Liver (tissue), 9 donors: ENCODE measurements around the gene ANKRD34B. TPM values are rescaled to one million over a fixed set of nuclear protein-coding genes. Genes with fewer than 3 reads are reported as not detected.
"Not testable (repeated sequence)": the region's sequence is repeated elsewhere in the genome, so short reads cannot be mapped to it uniquely, and the experiment has no call there.

Source experiments
- DNase-seq: peaks from one replicate; pipeline ENCODE4 v3.0.0-alpha.2; 2017; ENCODE audit warnings: low spot score
- H3K27ac ChIP-seq, 2 donors: one replicate each; pipeline ENCODE4 v1.7.0; 2013; ENCODE audit warnings: inconsistent platforms in 2 of 2, low read length in 2 of 2, control low read depth in 1 of 2, low read depth in 1 of 2, mild to moderate bottlenecking in 1 of 2
- H3K27me3 ChIP-seq, 4 donors: one replicate each; pipeline versions ENCODE4 v1.6.1 to v1.7.0; 2013; ENCODE audit warnings: low read length in 3 of 4, inconsistent platforms in 1 of 4, mild to moderate bottlenecking in 1 of 4, moderate library complexity in 1 of 4; ENCODE audit not compliant: control insufficient read depth in 4 of 4, insufficient read depth in 4 of 4
- H3K36me3 ChIP-seq, 4 donors: one replicate each; pipeline versions ENCODE4 v1.6.1 to v1.7.0; 2013; ENCODE audit warnings: low read length in 3 of 4, mild to moderate bottlenecking in 3 of 4, low read depth in 1 of 4, moderate library complexity in 1 of 4; ENCODE audit not compliant: control insufficient read depth in 4 of 4, insufficient read depth in 3 of 4
- H3K4me1 ChIP-seq, 4 donors: one replicate each; pipeline versions ENCODE4 v1.6.1 to v1.7.0; 2013; ENCODE audit warnings: low read length in 3 of 4, mild to moderate bottlenecking in 3 of 4, moderate library complexity in 1 of 4; ENCODE audit not compliant: control insufficient read depth in 4 of 4, insufficient read depth in 4 of 4
- H3K4me3 ChIP-seq, 3 donors: one replicate each; pipeline versions ENCODE4 v1.6.1 to v1.7.0; 2013; ENCODE audit warnings: low read length in 3 of 3, control low read depth in 1 of 3, low read depth in 1 of 3, mild to moderate bottlenecking in 1 of 3
- H3K9ac ChIP-seq, 2 donors: one replicate each; pipeline ENCODE4 v1.7.0; 2013; ENCODE audit warnings: low read length in 2 of 2, mild to moderate bottlenecking in 2 of 2, moderate library complexity in 2 of 2, control low read depth in 1 of 2, low read depth in 1 of 2
- H3K9me3 ChIP-seq, 4 donors: one replicate each; pipeline versions ENCODE4 v1.6.1 to v1.7.0; 2013; ENCODE audit warnings: low read length in 3 of 4; ENCODE audit not compliant: control insufficient read depth in 4 of 4
- ATF3 ChIP-seq: IDR thresholded peaks from 2 replicates; pipeline ENCODE4 v1.6.1; 2016; ENCODE audit warnings: antibody characterized with exemption
- EGR1 ChIP-seq, 2 donors: IDR thresholded peaks; 2 replicates each; pipeline ENCODE4 v1.6.1; 2016 to 2018; ENCODE audit warnings: antibody characterized with exemption in 2 of 2, low read depth in 2 of 2
- FOXA1 ChIP-seq: IDR thresholded peaks from 2 replicates; pipeline ENCODE4 v1.6.1; 2016; ENCODE audit warnings: antibody characterized with exemption
- FOXA2 ChIP-seq: IDR thresholded peaks from 2 replicates; pipeline ENCODE4 v1.6.1; 2016; ENCODE audit warnings: antibody characterized with exemption
- GABPA ChIP-seq, 2 donors: IDR thresholded peaks in 1 of 2; conservative IDR thresholded peaks in 1 of 2; 2 replicates each; pipeline ENCODE4 v1.6.1; 2016; ENCODE audit warnings: antibody characterized with exemption in 2 of 2, mild to moderate bottlenecking in 1 of 2, moderate library complexity in 1 of 2
- HNF4A ChIP-seq, 2 donors: conservative IDR thresholded peaks; 2 replicates each; pipeline ENCODE4 v1.6.1; 2016; ENCODE audit warnings: antibody characterized with exemption in 2 of 2, mild to moderate bottlenecking in 2 of 2
- JUND ChIP-seq, 2 donors: IDR thresholded peaks; 2 replicates each; pipeline ENCODE4 v1.6.1; 2016; ENCODE audit warnings: antibody characterized with exemption in 2 of 2
- RXRA ChIP-seq, 2 donors: IDR thresholded peaks; 2 replicates each; pipeline ENCODE4 v1.6.1; 2017 to 2018; ENCODE audit warnings: antibody characterized with exemption in 2 of 2, mild to moderate bottlenecking in 1 of 2
- SP1 ChIP-seq: IDR thresholded peaks from 2 replicates; pipeline ENCODE4 v1.6.1; 2018; ENCODE audit warnings: antibody characterized with exemption, mild to moderate bottlenecking
- TAF1 ChIP-seq: conservative IDR thresholded peaks from 2 replicates; pipeline ENCODE4 v1.6.1; 2016; ENCODE audit warnings: antibody characterized with exemption, mild to moderate bottlenecking
- YY1 ChIP-seq: IDR thresholded peaks from 2 replicates; pipeline ENCODE4 v1.6.1; 2016; ENCODE audit warnings: antibody characterized with exemption, mild to moderate bottlenecking
- WGBS: extraction: QIAGEN DNeasy Blood & Tissue Kit; methylation state at CpG from one replicate; pipeline ENCODE4 v1.1.7; 2013; 5-methylcytosine and 5-hydroxymethylcytosine counted together
- polyA plus RNA-seq, 2 donors: library from polyadenylated mRNA; stranded (reverse) in 1 of 2; unstranded in 1 of 2; fragments of 200-250 nt in 1 of 2; fragments of >200 nt in 1 of 2; fragmentation: Nextera tagmentation in 1 of 2; extraction: Ambion mirVana in 1 of 2; gene quantifications; one replicate each; pipeline versions ENCODE4 v1.2.1 to v1.2.3, GENCODE V29; 2013 to 2015
- total RNA-seq, 2 donors: library from RNA; depleted of rRNA; stranded (reverse); fragments of >200 nt; gene quantifications; one replicate each; pipeline ENCODE4 v1.2.3, GENCODE V29; 2014
- TF ChIP-seq, protein P1 (sequence below): fragments of 150-350 bp; IDR thresholded peaks from 2 replicates; pipeline ENCODE4 v1.5.1; 2017; ENCODE audit warnings: improper control_type of control experiment, low read depth, low read length; ENCODE audit not compliant: missing input control
- TF ChIP-seq, protein P2 (sequence below): IDR thresholded peaks from 2 replicates; pipeline ENCODE4 v1.6.1; 2016; ENCODE audit warnings: antibody characterized with exemption, mild to moderate bottlenecking
- donor health status: healthy.
- donor health status: healthy.
- donor health status: healthy.
- donor health status: healthy.
- donor health status: healthy.

The ANKRD34B gene
- total and polyA plus RNA-seq, 4 donors = 0.04 to 0.05 TPM; not detected in 2

DNA sequence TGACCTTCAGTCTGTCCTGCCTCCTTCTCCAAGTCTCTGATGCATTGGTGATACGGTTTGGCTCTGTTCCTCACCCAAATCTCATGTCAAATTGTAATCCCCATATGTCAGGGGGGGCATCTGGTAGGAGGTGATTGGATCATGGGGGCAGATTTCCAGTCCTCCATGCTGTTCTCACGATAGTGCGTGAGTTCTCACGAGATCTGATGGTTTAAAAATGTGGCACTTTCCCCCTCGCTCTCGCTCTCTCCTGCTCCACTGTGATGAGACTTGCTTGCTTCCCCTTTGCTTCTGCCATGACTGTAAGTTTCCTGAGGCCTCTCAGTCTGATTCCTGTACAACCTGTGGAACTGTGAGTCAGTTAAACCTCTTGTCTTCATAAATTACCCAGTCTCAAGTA, 14.7 kb upstream of the ANKRD34B start:
- no peaks in the 10 kb centered on the region for H3K9me3 ChIP-seq
- H3K9ac ChIP-seq = no peak overlapping the region
- no peak overlapping the region for H3K27ac ChIP-seq
- TF ChIP-seq FOXA1 (no peak), GABPA (IDR thresholded peaks at IDR 0.05 in 1 of 2, conservative IDR thresholded peaks at IDR 0.05 in 1 of 2) (no peak), FOXA2 (no peak), JUND (IDR thresholded peaks at IDR 0.05) (no peak), RXRA (IDR thresholded peaks at IDR 0.05) (no peak), SP1 (no peak), YY1 (no peak), TAF1 (no peak), HNF4A (conservative IDR thresholded peaks at IDR 0.05) (no peak), EGR1 (IDR thresholded peaks at IDR 0.05; ENCODE audit: low read depth in 2 of 2) (no peak)
- TF ChIP-seq, protein P1, sequence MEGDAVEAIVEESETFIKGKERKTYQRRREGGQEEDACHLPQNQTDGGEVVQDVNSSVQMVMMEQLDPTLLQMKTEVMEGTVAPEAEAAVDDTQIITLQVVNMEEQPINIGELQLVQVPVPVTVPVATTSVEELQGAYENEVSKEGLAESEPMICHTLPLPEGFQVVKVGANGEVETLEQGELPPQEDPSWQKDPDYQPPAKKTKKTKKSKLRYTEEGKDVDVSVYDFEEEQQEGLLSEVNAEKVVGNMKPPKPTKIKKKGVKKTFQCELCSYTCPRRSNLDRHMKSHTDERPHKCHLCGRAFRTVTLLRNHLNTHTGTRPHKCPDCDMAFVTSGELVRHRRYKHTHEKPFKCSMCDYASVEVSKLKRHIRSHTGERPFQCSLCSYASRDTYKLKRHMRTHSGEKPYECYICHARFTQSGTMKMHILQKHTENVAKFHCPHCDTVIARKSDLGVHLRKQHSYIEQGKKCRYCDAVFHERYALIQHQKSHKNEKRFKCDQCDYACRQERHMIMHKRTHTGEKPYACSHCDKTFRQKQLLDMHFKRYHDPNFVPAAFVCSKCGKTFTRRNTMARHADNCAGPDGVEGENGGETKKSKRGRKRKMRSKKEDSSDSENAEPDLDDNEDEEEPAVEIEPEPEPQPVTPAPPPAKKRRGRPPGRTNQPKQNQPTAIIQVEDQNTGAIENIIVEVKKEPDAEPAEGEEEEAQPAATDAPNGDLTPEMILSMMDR = no peak
- TF ChIP-seq, protein P2, sequence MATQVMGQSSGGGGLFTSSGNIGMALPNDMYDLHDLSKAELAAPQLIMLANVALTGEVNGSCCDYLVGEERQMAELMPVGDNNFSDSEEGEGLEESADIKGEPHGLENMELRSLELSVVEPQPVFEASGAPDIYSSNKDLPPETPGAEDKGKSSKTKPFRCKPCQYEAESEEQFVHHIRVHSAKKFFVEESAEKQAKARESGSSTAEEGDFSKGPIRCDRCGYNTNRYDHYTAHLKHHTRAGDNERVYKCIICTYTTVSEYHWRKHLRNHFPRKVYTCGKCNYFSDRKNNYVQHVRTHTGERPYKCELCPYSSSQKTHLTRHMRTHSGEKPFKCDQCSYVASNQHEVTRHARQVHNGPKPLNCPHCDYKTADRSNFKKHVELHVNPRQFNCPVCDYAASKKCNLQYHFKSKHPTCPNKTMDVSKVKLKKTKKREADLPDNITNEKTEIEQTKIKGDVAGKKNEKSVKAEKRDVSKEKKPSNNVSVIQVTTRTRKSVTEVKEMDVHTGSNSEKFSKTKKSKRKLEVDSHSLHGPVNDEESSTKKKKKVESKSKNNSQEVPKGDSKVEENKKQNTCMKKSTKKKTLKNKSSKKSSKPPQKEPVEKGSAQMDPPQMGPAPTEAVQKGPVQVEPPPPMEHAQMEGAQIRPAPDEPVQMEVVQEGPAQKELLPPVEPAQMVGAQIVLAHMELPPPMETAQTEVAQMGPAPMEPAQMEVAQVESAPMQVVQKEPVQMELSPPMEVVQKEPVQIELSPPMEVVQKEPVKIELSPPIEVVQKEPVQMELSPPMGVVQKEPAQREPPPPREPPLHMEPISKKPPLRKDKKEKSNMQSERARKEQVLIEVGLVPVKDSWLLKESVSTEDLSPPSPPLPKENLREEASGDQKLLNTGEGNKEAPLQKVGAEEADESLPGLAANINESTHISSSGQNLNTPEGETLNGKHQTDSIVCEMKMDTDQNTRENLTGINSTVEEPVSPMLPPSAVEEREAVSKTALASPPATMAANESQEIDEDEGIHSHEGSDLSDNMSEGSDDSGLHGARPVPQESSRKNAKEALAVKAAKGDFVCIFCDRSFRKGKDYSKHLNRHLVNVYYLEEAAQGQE = no peak
- no peaks in the 10 kb centered on the region for H3K4me1 ChIP-seq
- WGBS = 91% methylated on average over 6 of the region's 6 CpGs
- no peak overlapping the region for H3K4me3 ChIP-seq
- no peaks in the 10 kb centered on the region for H3K27me3 ChIP-seq
- no peak for DNase-seq
- H3K36me3 ChIP-seq = no peaks in the 10 kb centered on the region

- not testable (repeated sequence) for H3K27ac ChIP-seq, DNase-seq, H3K36me3 ChIP-seq, H3K4me1 ChIP-seq, H3K9ac ChIP-seq, H3K27me3 ChIP-seq, H3K9me3 ChIP-seq, H3K4me3 ChIP-seq
- WGBS = 97% methylated on average over 2 of the region's 3 CpGs
Observed at GRCh38 chr5:80580291-80580690, 10.2 kb upstream of the ANKRD34B start.

- 93% methylated on average over 2 of the region's 2 CpGs for WGBS
- no peaks in the 10 kb centered on the region for H3K36me3 ChIP-seq
- H3K9ac ChIP-seq = no peak overlapping the region
- no peak overlapping the region for H3K4me3 ChIP-seq
- no peak overlapping the region for H3K27ac ChIP-seq
- no peaks in the 10 kb centered on the region for H3K27me3 ChIP-seq
- no peaks in the 10 kb centered on the region for H3K4me1 ChIP-seq
- DNase-seq = no peak
- no peak for TF ChIP-seq ATF3
- no peaks in the 10 kb centered on the region for H3K9me3 ChIP-seq
Observed at GRCh38 chr5:80579050-80579449, 9.0 kb upstream of the ANKRD34B start.
